HG03558 (cell line): ENCODE results near the gene SLC34A1.
A peak's percentile ranks its signal among the peaks of the same experiment; 100 is the strongest.

Source experiments
- ATAC-seq: cut with Tn5 transposase; IDR thresholded peaks from one replicate; pipeline ENCODE4 v1.9.1; 2021; ENCODE audit warnings: moderate number of reproducible peaks; ENCODE audit not compliant: unreplicated experiment; ENCODE audit errors: extremely low read depth

Gene SLC34A1

DNA sequence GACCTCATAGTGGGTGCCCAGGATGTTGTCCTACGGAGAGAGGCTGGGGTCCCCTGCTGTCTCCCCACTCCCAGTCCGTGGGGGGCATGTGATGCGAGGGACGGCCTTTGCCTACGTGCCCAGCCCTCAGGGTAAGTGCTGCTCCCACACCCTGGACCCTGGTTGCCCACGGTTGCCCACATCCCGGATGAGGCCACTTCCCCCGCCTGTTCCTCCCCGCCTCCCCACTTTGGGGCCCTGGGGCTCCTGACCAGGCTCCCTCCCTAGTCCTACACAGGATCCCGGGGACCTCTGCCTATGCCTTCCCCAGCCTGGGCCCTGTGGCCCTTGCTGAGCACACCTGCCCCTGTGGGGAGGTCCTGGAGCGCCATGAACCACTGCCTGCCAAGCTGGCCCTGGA is 1.5 kb downstream of the SLC34A1 start:
- ATAC-seq = no peak

DNA sequence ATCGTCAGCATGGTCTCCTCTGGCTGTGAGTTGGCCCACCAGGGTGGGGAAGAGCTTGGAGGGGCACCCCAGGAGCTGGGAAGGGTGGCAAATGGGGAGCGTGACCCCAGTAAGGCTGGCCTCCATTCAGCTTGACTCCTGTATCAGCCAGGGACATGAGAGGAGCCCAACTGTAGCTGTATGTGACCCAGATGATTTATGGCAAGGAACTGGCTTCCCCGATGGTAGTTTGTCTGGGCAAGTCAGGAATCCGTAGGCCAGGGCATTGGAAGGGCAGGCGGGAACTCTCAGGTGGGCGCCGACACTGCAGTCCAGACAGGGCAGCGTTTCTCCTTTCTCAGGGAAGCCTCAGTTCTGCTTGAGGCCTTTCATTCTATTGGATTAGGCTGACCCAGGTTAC is 2.3 kb downstream of the SLC34A1 start:
- ATAC-seq = no peak

DNA sequence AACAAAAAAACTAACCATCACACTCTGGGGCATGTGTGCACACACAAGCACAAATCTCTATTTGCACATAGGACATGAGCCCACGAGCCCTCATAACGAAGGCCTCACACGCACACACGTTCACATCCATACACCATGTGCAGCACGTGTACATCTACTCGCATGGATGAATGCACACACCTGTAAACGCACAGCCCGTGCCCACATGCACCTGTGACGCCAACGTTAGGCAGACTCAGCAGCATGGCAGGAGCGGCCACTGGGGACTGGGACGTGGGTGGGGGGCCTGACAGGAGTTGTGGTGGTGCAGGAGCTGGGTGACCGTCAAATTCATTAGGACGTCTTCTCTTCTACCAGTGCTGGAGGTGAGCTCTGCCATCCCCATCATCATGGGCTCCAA is 3.2 kb downstream of the SLC34A1 start:
- no peak for ATAC-seq

DNA sequence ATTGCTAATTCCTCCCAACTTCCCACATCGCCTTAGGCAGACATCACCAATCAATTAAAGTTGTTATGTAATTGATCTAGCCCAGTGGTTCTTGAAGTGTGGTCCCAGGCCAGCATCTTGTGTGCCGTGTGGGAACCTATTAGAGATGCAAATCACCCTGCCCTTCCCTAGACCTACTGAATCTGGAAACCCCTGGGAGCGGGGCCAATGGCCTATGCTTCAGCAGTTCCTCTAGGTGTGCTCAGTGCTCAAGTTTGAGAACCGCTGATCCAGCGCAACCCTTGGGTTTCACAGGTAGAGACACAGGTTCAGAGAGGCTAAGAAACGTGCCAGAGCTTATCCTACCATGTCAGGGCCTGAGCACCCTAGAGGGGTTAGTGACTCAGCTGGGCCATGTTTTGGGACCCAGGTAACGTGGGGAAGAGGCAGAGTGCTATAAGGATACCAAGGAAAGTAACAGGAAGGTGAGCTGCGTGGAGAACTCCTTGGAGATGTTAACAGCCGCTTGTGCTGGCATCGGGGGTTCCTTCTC is 4.4 kb downstream of the SLC34A1 start:
- no peak for ATAC-seq

DNA sequence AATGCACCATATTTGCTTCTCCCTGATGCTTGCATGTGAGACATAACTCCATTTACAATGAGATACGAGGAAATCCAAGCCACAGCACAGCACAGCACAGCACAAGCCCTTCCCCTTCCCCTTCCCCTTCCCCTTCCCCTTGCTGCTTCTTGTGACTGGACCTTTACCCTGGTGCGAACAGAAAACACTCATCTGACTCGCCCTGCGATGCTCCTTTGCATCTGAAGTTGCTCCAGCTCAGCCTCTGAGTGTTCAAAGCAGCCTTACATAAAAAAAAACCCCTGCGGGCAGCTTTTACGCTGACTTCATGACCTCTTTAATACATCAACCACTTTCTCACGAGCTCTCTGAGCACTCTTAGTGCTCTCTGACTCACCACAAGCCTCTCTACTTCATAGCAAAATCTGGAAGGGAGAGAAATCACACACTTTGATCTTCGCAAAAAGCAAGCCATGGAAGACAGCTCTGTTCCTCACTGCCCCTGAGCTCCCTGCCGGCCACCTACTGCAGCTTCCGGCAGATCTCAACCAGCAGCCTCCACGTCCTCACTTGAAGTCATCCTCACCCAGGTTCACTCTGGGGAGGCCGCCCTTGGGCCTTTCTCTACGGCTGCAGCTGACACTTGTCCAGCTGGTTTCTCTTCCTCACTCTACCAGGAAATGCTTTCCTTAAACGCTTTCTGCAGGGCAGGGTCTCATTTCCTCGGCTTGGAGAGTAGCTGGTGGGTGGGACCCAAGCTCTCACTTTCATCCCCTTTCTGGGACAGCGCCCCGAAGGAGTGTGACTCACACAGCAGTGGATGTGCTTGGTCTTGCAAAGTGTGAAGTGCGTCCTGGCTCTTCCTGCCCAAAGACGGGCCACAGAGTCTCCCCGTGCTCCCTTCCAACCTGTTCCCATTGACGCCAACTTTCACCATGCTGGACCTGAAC is 5.3 kb downstream of the SLC34A1 start:
- no peak for ATAC-seq

DNA sequence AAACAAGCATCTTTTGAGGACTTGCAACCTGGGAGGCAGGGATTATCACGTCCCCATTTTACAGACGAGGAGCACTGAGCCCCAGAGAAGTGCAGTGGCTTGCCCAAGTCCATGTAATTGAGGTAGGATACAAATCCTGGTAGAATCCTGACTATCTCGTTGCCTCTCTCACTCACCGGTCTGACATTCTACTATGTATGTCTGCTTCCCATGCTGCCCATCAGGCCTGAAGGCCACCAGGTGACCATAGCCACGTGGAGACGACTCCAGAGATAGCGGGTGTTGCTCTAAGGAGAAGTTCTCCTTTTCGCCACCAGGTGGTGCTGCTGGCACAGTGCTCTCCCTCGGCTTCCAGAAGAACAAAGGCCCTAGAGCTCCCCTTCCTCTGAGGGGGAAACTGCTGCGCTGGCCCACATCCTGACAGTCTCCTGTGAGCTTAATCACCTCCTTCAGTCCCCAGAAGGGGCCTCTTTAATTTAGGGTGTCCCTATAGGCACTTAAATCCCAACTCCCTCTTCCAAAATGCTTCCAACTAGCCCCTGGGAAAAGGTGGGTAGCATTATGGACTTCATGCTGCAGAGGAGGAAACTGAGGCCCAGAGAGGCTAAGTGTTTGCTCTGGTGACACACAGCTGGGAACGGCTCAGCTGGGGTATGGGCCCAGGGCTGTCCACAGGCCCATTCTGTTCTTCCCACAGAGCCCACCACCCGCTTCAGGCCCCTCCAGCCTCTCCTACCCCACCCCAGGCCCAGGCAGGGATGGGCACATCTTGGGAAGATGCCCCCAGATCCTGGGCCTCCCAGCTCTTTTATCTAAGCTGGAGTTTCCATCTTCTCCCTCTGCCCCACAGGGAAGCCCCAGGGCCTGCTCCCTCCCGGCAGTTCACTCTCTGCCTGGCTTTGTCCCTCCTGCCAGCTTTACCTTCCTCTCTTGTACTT is 6.4 kb downstream of the SLC34A1 start:
- peak; percentile 54 for ATAC-seq

DNA sequence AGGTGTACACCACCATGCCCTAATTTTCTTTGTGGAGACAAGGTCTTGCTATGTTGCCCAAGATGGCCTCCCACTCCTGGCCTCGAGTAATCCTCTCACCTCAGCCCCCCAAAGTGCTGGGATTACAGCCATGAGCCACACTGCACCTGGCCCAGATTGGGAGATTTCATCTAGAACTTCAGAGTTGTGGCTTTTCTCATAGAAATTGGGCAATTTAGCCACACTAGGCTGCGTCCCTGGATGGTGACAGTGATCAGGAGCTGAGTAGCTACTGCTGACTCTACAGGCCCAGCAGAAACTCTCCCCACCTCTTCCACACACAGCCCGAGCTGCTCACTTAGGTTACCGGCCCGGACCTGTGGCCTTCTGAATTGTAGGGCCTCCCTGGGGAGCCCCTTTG is 8.5 kb downstream of the SLC34A1 start:
- no peak for ATAC-seq

DNA sequence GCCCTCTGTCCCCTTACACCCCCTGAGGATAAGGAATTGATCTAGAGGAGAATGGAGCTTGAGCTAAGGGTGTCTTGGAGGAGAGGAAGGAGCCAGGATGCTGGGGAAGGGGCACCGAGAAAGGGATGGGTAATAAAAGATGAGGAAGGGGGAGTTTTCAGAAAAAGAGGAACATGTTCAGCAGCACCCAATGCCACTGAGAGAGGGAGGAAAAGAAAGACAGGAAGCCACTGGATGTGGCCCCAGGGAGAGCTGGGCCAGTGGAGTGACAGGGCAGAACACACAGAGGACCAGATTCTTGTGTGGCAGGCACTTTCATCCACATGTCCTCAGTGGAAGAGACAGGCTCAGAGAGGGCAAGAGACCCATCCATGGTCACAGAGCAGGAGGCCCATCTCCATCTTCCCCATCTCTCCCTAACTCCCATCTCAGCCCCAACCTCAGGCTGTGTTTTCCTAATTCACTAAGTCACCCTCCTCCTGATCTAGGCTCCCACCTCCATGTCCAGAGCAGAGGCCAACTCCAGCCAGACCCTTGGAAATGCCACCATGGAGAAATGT is 9.1 kb downstream of the SLC34A1 start:
- ATAC-seq = no peak

DNA sequence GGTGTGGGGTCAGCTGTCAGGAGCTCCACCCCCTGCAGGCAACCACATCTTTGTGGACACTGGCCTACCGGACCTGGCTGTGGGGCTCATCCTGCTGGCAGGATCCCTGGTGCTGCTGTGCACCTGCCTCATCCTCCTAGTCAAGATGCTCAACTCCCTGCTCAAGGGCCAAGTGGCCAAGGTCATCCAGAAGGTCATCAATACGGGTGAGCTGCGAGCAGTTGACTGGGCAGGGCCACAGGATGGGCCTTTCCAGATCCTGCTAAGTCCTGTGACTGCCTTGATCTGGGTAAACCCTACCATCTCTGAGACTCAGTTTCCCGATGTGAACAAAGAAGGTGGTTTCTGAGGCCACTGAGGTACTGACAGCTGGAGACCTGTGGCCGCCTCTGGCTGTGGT is 9.8 kb downstream of the SLC34A1 start:
- ATAC-seq = no peak

DNA sequence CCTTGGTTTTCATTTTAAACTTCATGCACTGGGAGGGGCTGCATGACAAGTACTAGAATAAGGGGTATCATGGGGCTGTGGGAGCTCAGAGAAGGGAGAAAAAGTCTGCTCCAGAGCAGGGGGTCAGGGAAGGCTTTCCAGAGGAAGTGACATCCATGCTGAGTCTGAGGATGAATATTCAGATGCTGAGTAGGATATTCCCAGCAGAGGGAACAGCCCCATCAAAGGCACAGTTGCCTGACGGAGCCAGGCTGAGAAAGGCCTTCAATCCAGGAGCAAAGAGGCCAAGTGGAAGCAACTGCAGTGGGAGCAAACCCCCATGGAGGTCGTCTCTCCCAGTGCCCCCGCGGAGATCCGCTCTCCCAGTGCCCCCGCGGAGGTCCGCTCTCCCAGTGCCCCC is 11.8 kb downstream of the SLC34A1 start:
- no peak for ATAC-seq

DNA sequence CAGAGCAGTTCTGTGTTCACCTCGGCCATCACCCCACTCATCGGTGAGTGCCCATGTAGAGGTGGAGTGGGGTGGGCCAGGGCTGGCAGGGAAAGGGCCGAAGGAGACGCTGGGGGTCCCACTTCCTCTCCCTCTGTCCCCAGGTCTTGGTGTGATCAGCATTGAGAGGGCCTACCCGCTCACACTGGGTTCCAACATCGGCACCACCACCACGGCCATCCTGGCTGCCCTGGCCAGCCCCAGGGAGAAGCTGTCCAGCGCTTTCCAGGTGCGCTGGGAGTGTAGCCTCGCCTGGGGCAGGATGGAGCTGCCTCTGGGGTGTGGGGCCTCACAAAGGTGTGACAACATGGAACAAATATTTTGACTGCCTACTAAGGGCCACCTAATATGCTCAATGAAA is 12.6 kb downstream of the SLC34A1 start:
- ATAC-seq = no peak

DNA sequence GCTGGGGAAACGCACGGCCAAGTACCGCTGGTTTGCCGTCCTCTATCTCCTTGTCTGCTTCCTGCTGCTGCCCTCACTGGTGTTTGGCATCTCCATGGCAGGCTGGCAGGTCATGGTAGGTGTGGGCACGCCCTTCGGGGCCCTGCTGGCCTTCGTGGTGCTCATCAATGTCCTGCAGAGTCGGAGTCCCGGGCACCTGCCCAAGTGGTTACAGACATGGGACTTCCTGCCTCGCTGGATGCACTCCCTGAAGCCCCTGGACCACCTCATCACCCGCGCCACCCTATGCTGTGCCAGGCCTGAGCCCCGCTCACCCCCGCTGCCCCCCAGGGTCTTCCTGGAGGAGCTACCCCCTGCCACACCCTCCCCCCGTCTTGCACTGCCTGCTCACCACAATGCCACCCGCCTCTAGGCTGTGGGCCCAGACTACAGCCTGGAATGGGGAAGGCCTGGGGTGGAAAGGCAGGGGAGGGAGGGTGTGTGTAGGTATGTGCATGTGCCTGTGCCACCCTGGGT is 13.7 kb downstream of the SLC34A1 start:
- ATAC-seq = no peak

DNA sequence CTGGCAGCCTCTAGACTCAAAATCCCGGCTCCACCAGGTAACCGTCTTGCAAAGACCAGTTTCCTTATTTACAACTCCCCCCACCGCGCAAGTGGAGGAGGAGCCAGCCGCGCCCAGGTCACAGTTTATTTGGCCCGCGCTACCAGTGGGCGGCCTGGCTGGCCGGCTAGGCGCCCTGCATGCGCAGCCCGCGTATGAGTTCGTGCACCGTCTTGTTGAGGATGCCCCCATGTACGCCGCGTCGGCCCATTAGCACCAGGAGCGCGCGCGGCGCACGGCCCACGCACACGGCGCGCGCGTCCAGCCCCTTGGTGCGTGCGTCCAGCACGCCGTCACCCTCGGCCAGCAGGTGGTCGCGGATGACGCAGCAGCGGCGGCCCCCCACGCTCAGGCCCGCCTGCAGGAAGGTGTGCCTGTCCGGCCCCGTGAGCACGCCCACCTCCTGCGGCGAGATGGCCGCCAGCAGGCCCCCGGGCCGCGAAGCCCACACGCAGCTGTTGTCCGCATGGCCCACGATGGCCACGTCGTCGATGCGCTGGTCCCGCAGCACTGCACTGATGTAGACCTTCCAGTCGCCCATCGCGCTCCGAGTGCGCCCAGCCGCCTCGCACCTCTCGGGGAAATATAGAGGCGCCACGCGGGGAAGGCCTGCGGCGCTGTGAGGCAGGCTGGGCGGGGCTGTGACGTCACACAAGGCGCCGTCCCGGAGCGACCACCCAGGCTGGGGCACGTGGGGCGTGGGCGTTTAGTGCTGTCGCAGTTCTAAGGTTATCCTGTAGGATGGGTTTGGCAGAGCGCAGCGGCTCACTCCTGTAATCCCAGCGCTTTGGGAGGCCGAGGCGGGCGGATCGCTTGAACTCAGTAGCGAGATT is 16.0 kb downstream of the SLC34A1 start, which contains the start of gene PFN3:
PFN3 (minus strand) TSS at position 665 of the 872 bp plus-strand sequence; CDS start at position 580, 85 bp downstream.
- no peak for ATAC-seq

DNA sequence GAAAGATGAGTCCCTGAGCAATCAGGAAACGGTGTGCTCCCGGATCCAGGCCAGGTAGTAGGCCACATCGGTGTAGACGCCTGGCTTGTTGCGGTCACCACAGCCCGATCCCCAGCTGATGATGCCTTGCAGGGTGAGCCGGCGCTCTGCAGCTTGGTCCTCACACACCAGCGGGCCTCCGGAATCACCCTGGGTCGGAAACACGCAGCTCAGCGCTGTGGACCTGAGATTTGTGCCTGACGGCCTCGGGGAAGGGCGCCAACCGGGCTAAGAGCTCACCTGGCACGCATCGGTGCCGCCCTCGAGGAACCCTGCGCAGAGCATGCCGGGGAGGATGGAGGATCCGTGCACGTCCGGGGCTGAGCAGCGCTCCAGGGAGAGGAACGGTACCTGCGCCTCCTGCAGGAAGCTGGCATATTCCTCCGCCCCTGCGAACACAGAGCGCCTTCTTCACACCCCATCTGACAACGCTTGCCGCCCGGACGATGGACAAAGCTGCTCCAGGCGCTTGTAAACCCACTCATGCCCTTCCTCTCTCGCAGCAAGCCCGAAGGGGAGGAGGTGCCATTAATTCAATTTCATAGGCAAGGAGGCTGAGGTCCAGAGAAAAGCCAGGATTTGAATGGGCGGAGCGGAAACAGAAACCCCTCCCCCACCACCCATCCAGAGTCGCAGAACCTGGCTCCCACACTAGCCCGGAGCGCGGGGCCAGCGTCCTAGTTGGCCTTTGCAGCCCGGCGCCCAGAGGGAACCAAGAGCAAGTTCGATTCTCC is 18.2 kb downstream of the SLC34A1 start:
- no peak for ATAC-seq

DNA sequence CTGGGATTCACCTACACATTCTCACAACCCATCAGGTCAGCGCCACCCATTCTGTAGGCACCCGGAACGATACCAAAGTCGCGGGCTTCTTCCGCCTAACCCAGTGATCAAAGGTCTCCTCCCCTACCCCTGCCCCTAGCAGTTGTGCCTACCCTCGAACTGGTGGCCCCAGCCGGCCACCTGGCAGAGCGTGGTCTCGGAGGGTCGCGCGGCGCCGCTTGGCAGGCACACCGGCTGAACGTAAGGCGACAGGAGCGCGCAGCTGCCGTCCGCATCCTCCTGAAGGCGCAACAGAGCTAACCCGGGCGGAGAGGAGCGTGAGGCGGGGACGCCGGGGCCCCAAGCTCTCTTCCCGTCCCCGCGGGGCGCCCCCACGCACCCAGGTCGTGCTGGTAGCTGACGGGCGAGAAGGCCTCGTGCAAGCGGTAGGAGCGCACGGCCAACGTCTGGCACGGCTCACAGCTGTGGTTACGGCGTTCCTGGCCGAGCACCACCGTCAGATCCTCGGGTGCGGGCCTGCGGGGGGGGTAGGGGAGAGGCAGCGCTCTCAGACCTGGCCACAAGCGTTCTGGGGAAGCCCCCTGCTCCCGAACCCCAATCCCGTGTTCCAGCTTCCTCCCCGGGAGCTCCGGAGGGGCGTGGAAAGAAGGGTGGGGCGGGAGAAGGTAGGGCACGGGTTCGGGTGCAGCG is 19.0 kb downstream of the SLC34A1 start:
- ATAC-seq = no peak

DNA sequence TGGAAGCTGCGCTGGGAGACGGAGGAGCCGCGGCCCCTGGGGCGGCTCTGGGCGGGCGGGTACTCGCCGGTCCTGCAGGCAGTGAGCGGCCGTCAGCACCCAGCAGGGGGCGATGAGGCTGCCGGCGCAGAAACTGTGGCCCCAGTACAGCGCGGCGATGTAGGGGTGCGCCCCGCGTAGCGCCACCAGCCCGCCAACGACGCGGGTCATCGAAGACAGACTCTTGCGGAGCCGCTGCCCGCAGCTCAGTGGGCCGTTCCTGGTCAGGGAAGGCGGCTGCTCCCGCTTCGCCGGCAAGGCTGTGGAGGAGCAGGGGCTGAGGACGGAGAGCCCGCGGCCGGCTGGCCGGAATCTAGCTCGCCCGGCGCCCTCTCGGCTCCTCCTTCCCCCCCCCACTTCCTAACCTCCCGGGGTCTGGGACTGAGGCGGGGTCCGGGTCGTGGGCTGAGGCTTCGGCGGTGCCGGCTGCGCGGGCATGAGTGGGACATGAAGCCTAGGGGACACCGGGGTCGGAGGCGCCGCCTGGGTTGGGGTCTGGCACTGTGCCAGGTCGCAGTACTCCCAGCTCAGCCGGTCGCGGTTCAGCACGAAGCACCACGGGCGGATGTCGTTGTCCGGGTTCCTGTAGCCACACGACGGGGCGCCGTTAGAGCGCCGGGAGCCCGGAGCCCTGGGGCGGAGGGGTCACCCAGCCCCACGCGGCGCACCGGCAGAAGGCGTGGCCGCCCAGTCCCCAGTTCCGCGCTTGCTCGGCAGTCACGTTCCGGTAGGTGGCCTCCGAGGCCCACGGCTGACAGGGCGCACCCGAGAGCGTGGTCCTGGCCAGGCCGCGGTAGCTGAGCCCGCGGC is 19.8 kb downstream of the SLC34A1 start:
- peak; percentile 45 for ATAC-seq

DNA sequence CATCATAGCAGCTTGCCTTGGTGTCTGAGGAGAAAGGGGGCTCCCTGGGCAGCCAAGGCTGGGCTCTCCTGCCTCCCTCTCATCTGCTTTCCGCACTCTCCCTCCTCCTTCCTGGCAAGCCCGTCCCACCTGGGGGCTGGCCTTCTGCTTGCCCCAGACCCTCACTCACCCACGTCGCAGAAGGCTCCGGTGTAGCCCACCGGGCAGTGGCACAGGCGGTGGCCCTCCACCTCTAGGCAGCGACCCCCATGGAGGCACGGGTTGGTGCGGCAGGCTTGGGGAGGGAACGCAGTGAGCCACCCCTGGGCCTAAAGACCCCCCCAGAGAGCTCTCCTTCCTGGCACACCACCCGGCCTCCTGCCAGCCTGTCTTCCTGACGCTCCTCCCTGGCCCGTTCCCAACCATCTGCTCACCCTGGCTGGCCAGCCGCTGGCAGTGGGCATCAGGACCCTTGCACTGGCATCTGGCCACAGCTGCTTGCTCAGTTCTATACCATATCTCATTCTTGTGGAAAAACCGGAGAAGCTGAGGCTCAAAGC is 20.5 kb downstream of the SLC34A1 start:
- no peak for ATAC-seq
